ENCODE results near the gene METTL23. TPM values are rescaled to one million over a fixed set of nuclear protein-coding genes. Genes with fewer than 3 reads are reported as not detected.

Gene METTL23
- total RNA-seq, 1 donor from 2014 or later = 27.5 TPM

GRCh38 chr17:76755285-76755684 is 28.6 kb downstream of the METTL23 start:
- no peak for DNase-seq (ENCODE audit: extremely low spot score, unreplicated experiment)
- no peaks in the 10 kb centered on the region for H3K27me3 Mint-ChIP-seq
- H3K4me1 Mint-ChIP-seq (ENCODE audit: unreplicated experiment) = peaks cover 3% of the 10 kb centered on the region
- H3K4me3 Mint-ChIP-seq = no peak overlapping the region
- H3K9me3 Mint-ChIP-seq = no peaks in the 10 kb centered on the region
- H3K27ac Mint-ChIP-seq = no peak overlapping the region
- no peak for TF ChIP-seq CTCF (conservative IDR thresholded peaks at IDR 0.05)
- H3K36me3 Mint-ChIP-seq = peaks cover 22% of the 10 kb centered on the region

- no peaks in the 10 kb centered on the region for H3K4me1 Mint-ChIP-seq (ENCODE audit: unreplicated experiment)
- no peak for TF ChIP-seq CTCF (conservative IDR thresholded peaks at IDR 0.05)
- no peak overlapping the region for H3K4me3 Mint-ChIP-seq
- no peaks in the 10 kb centered on the region for H3K9me3 Mint-ChIP-seq
- DNase-seq (ENCODE audit: extremely low spot score, unreplicated experiment) = no peak
- H3K27ac Mint-ChIP-seq = no peak overlapping the region
- H3K27me3 Mint-ChIP-seq = no peaks in the 10 kb centered on the region
- peaks cover 25% of the 10 kb centered on the region for H3K36me3 Mint-ChIP-seq
Measured at GRCh38 chr17:76757256-76757655, 30.6 kb downstream of the METTL23 start.

GRCh38 chr17:76758570-76758969 is 31.9 kb downstream of the METTL23 start:
- Mint-ChIP-seq H3K4me1 (ENCODE audit: unreplicated experiment) (no peaks in the 10 kb centered on the region), H3K9me3 (no peaks in the 10 kb centered on the region), H3K36me3 (peaks cover 25% of the 10 kb centered on the region), H3K4me3 (no peak overlapping the region), H3K27me3 (no peaks in the 10 kb centered on the region), H3K27ac (no peak overlapping the region)
- DNase-seq (ENCODE audit: extremely low spot score, unreplicated experiment) = no peak
- TF ChIP-seq CTCF (conservative IDR thresholded peaks at IDR 0.05) = no peak

DNA sequence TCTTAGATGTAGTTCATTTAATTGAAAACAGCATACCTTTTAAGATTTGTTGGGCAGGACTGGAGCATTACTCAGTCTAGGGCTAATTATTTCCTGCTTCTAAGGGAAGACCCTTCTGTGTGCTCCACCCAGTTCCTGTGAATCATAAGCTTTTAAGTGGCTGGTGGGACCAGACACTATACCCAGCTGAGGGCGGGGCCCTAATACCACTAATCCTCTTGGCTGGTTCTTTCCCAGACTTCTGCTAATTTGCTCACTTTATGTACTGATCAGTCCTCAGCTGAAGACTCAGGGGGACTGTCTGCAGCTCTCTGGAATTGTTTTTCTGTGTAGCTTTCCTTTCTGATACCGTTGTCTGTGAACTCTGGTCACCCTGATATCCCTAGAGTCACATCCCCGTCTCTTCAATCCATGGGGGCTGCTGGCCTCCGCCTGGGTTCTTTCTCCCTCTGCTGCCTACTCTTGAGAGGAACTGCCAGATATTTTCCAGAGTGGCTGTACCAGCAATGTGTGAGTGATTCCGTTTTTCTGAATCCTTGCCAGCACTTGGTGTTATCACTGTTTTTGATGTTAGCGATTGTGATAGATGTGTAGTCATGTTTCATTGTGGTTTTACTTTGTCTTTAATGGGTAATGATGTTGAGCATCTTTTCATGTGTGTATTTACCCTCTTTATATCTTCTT is 46.3 kb downstream of the METTL23 start:
- Mint-ChIP-seq H3K9me3 (no peaks in the 10 kb centered on the region), H3K27me3 (no peaks in the 10 kb centered on the region), H3K27ac (peak overlapping the region; percentile 14), H3K36me3 (peaks cover 32% of the 10 kb centered on the region), H3K4me3 (no peak overlapping the region), H3K4me1 (ENCODE audit: unreplicated experiment) (peaks cover 5% of the 10 kb centered on the region)
- no peak for TF ChIP-seq CTCF (conservative IDR thresholded peaks at IDR 0.05)
- no peak for DNase-seq (ENCODE audit: extremely low spot score, unreplicated experiment)

- Mint-ChIP-seq H3K4me1 (ENCODE audit: unreplicated experiment) (peaks cover 5% of the 10 kb centered on the region), H3K27ac (no peak overlapping the region), H3K4me3 (no peak overlapping the region), H3K27me3 (no peaks in the 10 kb centered on the region), H3K9me3 (no peaks in the 10 kb centered on the region), H3K36me3 (peaks cover 31% of the 10 kb centered on the region)
- no peak for DNase-seq (ENCODE audit: extremely low spot score, unreplicated experiment)
- TF ChIP-seq CTCF (conservative IDR thresholded peaks at IDR 0.05) = no peak
Measured at GRCh38 chr17:76775021-76775600, 48.5 kb downstream of the METTL23 start.
